Measurements from ENCODE around the gene ARHGEF11.

ARHGEF11 gene

GRCh38 chr1:156892190-156893047 lies 153.1 kb downstream of the ARHGEF11 start:
- Mint-ChIP-seq H3K27me3 (peaks cover 63 to 88% of the 10 kb centered on the region in 2 donors), H3K4me3 (peak overlapping the region; percentile 64 to 71), H3K27ac (no peak overlapping the region), H3K36me3 (ENCODE audit: insufficient read depth) (no peaks in the 10 kb centered on the region), H3K9me3 (no peaks in the 10 kb centered on the region), H3K4me1 (ENCODE audit: low read depth in 2 of 2) (peaks cover 4 to 7% of the 10 kb centered on the region in 2 donors)
- ATAC-seq (replicated peaks) (peak; percentile 98), DNase-seq (peak; percentile 77 to 79 (median 77))

- no peaks in the 10 kb centered on the region for H3K36me3 Mint-ChIP-seq (ENCODE audit: insufficient read depth)
- ATAC-seq (replicated peaks) (no peak), DNase-seq (peak; percentile 36 to 39 (median 39))
- H3K27ac Mint-ChIP-seq, result peak overlapping the region in 1 of 2 donors; percentile 68
- no peaks in the 10 kb centered on the region for H3K9me3 Mint-ChIP-seq
- H3K4me3 Mint-ChIP-seq, result no peak overlapping the region
- peaks cover 4 to 7% of the 10 kb centered on the region in 2 donors for H3K4me1 Mint-ChIP-seq (ENCODE audit: low read depth in 2 of 2)
- peaks cover 52 to 83% of the 10 kb centered on the region in 2 donors for H3K27me3 Mint-ChIP-seq
Measured at GRCh38 chr1:156889802-156890580, 155.6 kb downstream of the ARHGEF11 start.

- ATAC-seq (replicated peaks), result no peak
Measured at GRCh38 chr1:156887734-156888133, 157.8 kb downstream of the ARHGEF11 start.

GRCh38 chr1:156887317-156887716 lies 158.2 kb downstream of the ARHGEF11 start:
- H3K27me3 Mint-ChIP-seq, result peaks cover 60 to 81% of the 10 kb centered on the region in 2 donors
- H3K9me3 Mint-ChIP-seq, result no peaks in the 10 kb centered on the region
- no peak overlapping the region for H3K27ac Mint-ChIP-seq
- peaks cover 4 to 5% of the 10 kb centered on the region in 2 donors for H3K4me1 Mint-ChIP-seq (ENCODE audit: low read depth in 2 of 2)
- no peaks in the 10 kb centered on the region for H3K36me3 Mint-ChIP-seq (ENCODE audit: insufficient read depth)
- no peak for ATAC-seq (replicated peaks)
- DNase-seq, result no peak
- no peak overlapping the region for H3K4me3 Mint-ChIP-seq

More at GRCh38 chr1:156887734-156888133, 157.8 kb downstream of the ARHGEF11 start:
- H3K27ac Mint-ChIP-seq, result no peak overlapping the region
- no peak overlapping the region for H3K4me3 Mint-ChIP-seq
- no peaks in the 10 kb centered on the region for H3K36me3 Mint-ChIP-seq (ENCODE audit: insufficient read depth)
- peaks cover 59 to 80% of the 10 kb centered on the region in 2 donors for H3K27me3 Mint-ChIP-seq
- no peaks in the 10 kb centered on the region for H3K9me3 Mint-ChIP-seq
- H3K4me1 Mint-ChIP-seq (ENCODE audit: low read depth in 2 of 2), result peaks cover 4 to 7% of the 10 kb centered on the region in 2 donors
- no peak for DNase-seq

- ATAC-seq (replicated peaks), result no peak
- no peak for DNase-seq
- H3K4me1 Mint-ChIP-seq (ENCODE audit: low read depth in 2 of 2), result peaks cover 3 to 4% of the 10 kb centered on the region in 2 donors
- H3K36me3 Mint-ChIP-seq (ENCODE audit: insufficient read depth), result no peaks in the 10 kb centered on the region
- no peak overlapping the region for H3K27ac Mint-ChIP-seq
- H3K9me3 Mint-ChIP-seq, result no peaks in the 10 kb centered on the region
- no peak overlapping the region for H3K4me3 Mint-ChIP-seq
- H3K27me3 Mint-ChIP-seq, result peaks cover 63 to 82% of the 10 kb centered on the region in 2 donors
Measured at GRCh38 chr1:156886583-156887281, 158.8 kb downstream of the ARHGEF11 start.

GRCh38 chr1:156885880-156886355 lies 159.6 kb downstream of the ARHGEF11 start:
- H3K9me3 Mint-ChIP-seq, result no peaks in the 10 kb centered on the region
- H3K4me3 Mint-ChIP-seq, result no peak overlapping the region
- no peak overlapping the region for H3K27ac Mint-ChIP-seq
- H3K36me3 Mint-ChIP-seq (ENCODE audit: insufficient read depth), result no peaks in the 10 kb centered on the region
- DNase-seq (no peak), ATAC-seq (replicated peaks) (no peak)
- peaks cover 63 to 82% of the 10 kb centered on the region in 2 donors for H3K27me3 Mint-ChIP-seq
- H3K4me1 Mint-ChIP-seq (ENCODE audit: low read depth in 2 of 2), result peaks cover 2 to 4% of the 10 kb centered on the region in 2 donors

GRCh38 chr1:156885314-156885713 lies 160.2 kb downstream of the ARHGEF11 start:
- Mint-ChIP-seq H3K27ac (no peak overlapping the region), H3K27me3 (peaks cover 67 to 83% of the 10 kb centered on the region in 2 donors), H3K9me3 (no peaks in the 10 kb centered on the region), H3K4me3 (no peak overlapping the region), H3K36me3 (ENCODE audit: insufficient read depth) (no peaks in the 10 kb centered on the region), H3K4me1 (ENCODE audit: low read depth in 2 of 2) (peaks cover 1 to 2% of the 10 kb centered on the region in 2 donors)
- no peak for DNase-seq
- ATAC-seq (replicated peaks), result no peak
